PFSK-1 (cell line): Measurements from ENCODE around the gene TRIM32.

Experiments
- FOXP2 ChIP-seq: optimal IDR thresholded peaks from 2 replicates; pipeline ENCODE3; 2011; ENCODE audit warnings: borderline replicate concordance, control low read depth, inconsistent platforms; ENCODE audit not compliant: insufficient read depth; ENCODE audit errors: extremely low read length, extremely low read depth
- POLR2AphosphoS5 ChIP-seq: IDR thresholded peaks from 2 replicates; pipeline ENCODE4 v1.6.1; 2012; ENCODE audit warnings: low read depth, mild to moderate bottlenecking, control low read depth, low read length, moderate library complexity
- SIN3A ChIP-seq: IDR thresholded peaks from 2 replicates; pipeline ENCODE4 v1.6.1; 2012; ENCODE audit warnings: mild to moderate bottlenecking, low read length, moderate library complexity, borderline replicate concordance; ENCODE audit not compliant: insufficient read depth
- TAF1 ChIP-seq: IDR thresholded peaks from 2 replicates; pipeline ENCODE4 v1.6.1; 2012; ENCODE audit warnings: low read length, control low read depth, borderline replicate concordance; ENCODE audit not compliant: insufficient read depth
- TF ChIP-seq, protein P1 (sequence below), 2 experiments: IDR thresholded peaks; 2 replicates each; pipeline versions ENCODE4 v1.6.1 to v1.8.0; 2011 to 2012; ENCODE audit warnings: low read depth in 2 of 2, low read length in 2 of 2, control low read depth in 1 of 2, inconsistent platforms in 1 of 2, mild to moderate bottlenecking in 1 of 2, moderate library complexity in 1 of 2; ENCODE audit not compliant: insufficient read depth in 1 of 2

DNA sequence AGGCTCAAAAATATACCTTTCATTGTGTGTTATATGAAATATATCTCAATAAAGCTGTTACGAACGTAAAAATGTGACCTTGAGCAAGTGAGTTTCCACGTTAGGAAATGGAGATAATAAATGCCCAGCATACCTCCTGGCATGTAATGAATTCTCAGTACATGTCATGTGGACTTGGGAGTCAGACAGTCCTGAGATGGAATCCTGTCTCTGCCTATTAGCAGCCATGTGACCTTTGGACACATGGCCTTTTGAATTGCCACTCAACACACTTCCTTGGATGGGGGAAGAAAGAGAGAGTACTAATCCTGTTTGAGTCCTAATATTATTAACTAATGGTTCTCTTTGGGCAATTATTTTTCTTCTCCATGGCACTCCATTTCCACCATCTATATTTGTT, 25.7 kb downstream of the TRIM32 start:
- no peak for TF ChIP-seq SIN3A
- TF ChIP-seq, protein P1, sequence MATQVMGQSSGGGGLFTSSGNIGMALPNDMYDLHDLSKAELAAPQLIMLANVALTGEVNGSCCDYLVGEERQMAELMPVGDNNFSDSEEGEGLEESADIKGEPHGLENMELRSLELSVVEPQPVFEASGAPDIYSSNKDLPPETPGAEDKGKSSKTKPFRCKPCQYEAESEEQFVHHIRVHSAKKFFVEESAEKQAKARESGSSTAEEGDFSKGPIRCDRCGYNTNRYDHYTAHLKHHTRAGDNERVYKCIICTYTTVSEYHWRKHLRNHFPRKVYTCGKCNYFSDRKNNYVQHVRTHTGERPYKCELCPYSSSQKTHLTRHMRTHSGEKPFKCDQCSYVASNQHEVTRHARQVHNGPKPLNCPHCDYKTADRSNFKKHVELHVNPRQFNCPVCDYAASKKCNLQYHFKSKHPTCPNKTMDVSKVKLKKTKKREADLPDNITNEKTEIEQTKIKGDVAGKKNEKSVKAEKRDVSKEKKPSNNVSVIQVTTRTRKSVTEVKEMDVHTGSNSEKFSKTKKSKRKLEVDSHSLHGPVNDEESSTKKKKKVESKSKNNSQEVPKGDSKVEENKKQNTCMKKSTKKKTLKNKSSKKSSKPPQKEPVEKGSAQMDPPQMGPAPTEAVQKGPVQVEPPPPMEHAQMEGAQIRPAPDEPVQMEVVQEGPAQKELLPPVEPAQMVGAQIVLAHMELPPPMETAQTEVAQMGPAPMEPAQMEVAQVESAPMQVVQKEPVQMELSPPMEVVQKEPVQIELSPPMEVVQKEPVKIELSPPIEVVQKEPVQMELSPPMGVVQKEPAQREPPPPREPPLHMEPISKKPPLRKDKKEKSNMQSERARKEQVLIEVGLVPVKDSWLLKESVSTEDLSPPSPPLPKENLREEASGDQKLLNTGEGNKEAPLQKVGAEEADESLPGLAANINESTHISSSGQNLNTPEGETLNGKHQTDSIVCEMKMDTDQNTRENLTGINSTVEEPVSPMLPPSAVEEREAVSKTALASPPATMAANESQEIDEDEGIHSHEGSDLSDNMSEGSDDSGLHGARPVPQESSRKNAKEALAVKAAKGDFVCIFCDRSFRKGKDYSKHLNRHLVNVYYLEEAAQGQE (IDR thresholded peaks at IDR 0.05; ENCODE audit: insufficient read depth in 1 of 2, low read depth in 2 of 2, low read length in 2 of 2): no peak
- TF ChIP-seq POLR2AphosphoS5: no peak
- TF ChIP-seq TAF1: no peak
- no peak for TF ChIP-seq FOXP2
